Measurements from ENCODE around the gene SLCO2A1.
A peak's percentile ranks its signal among the peaks of the same experiment; 100 is the strongest.

SLCO2A1 gene

GRCh38 chr3:133894353-133895207, 135.1 kb downstream of the SLCO2A1 start:
- peak; percentile 31; the same call in 1 of the 2 replicates for TF ChIP-seq CTCF (IDR thresholded peaks at IDR 0.05)

- TF ChIP-seq CTCF (IDR thresholded peaks at IDR 0.05) = no peak
Observed at GRCh38 chr3:133893683-133894352, 135.9 kb downstream of the SLCO2A1 start.

- no peak for TF ChIP-seq CTCF (IDR thresholded peaks at IDR 0.05)
Observed at GRCh38 chr3:133892541-133893231, 137.0 kb downstream of the SLCO2A1 start.

GRCh38 chr3:133891662-133892378, 137.9 kb downstream of the SLCO2A1 start:
- TF ChIP-seq CTCF (IDR thresholded peaks at IDR 0.05) = no peak

GRCh38 chr3:133890972-133891644, 138.6 kb downstream of the SLCO2A1 start:
- TF ChIP-seq CTCF (IDR thresholded peaks at IDR 0.05) = no peak

- no peak for TF ChIP-seq CTCF (IDR thresholded peaks at IDR 0.05)
Observed at GRCh38 chr3:133890037-133890436, 139.7 kb downstream of the SLCO2A1 start.
